ENCODE measurements around the gene SLC25A15. TPM values are rescaled to one million over a fixed set of nuclear protein-coding genes. Genes with fewer than 3 reads are reported as not detected.

The SLC25A15 gene
- polyA plus RNA-seq, 1 of the 3 experiments (the other 2 are of a cell fraction) = 15.2 TPM

DNA sequence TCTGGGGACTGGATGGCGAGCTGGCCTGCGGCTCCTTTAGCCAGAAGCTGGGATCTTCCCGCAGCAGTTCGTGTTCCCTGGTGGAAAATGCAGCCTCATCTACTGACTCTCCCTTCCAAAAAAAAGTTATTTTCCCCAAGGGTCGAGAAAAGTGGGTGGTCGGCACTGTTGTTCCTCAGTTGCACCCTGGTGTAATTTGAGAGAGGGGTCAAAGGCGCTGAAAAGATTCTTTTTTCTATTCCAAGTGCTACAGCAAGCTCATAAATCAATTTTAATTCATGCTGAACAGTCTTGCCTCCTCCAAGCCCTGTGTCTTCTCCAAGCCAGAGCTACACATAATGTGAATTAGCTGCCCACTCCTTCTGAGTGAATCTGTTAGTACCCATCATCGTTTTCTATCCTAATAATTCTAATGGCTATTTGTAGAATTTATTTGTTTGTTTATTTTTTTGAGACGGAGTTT is 774 bp downstream of the SLC25A15 start:
- Histone ChIP-seq H3F3A (replicated peaks; ENCODE audit: insufficient read depth) (peaks cover 3% of the 10 kb centered on the region), H2AFZ (ENCODE audit: low read depth) (peak overlapping the region; percentile 83; the same call in 1 of the 2 replicates), H3K9me3 (no peaks in the 10 kb centered on the region), H4K20me1 (ENCODE audit: insufficient read depth) (no peaks in the 10 kb centered on the region), H3K9me2 (no peaks in the 10 kb centered on the region), H3K4me3 (ENCODE audit: low read depth in 2 of 2, low read length in 1 of 2) (peak overlapping the region; percentile 70 to 83), H3K27ac (ENCODE audit: low read depth in 2 of 2, low read length in 1 of 2) (peak overlapping the region; percentile 83 to 85), H3K4me1 (ENCODE audit: control insufficient read depth in 1 of 2, insufficient read depth in 2 of 2, low read depth in 1 of 2, low read length in 1 of 2) (peaks cover 0 to 11% of the 10 kb centered on the region in 2 experiments; a peak in 1 of 4 replicates), H3K27me3 (ENCODE audit: insufficient read depth) (no peaks in the 10 kb centered on the region), H3K9ac (peak overlapping the region; percentile 89), H3K4me2 (peak overlapping the region; percentile 84), H3K36me3 (replicated peaks in 1 of 2; ENCODE audit: control insufficient read depth in 1 of 2, insufficient read depth in 2 of 2, low read length in 1 of 2) (peaks cover 3 to 12% of the 10 kb centered on the region in 2 experiments), H3K79me2 (ENCODE audit: insufficient read depth) (peaks cover 31% of the 10 kb centered on the region)
- ChIA-PET POLR2A (interaction anchor here (1.0 to 1.9 kb wide), 3 partner anchors 131 to 270 kb away, joined by 3 to 13 read pairs (median 3); no protein-coding TSS in a partner anchor), CTCF (interaction anchor here (0.7 to 2.3 kb wide), 10 partner anchors 10 to 270 kb away, joined by 3 to 14 read pairs (median 5); partner anchors contain the start of gene WBP4)
- WGBS (ENCODE audit: low lambda C conversion rate) = 33% methylated on average over 5 of the region's 9 CpGs
- TF ChIP-seq RFX5 (IDR thresholded peaks at IDR 0.05; ENCODE audit: low read length) (no peak), JUND (IDR thresholded peaks at IDR 0.05) (no peak), TEAD4 (IDR thresholded peaks at IDR 0.05; ENCODE audit: borderline replicate concordance, insufficient read depth) (no peak), TCF12 (IDR thresholded peaks at IDR 0.05) (no peak)
- TF ChIP-seq, protein P1, sequence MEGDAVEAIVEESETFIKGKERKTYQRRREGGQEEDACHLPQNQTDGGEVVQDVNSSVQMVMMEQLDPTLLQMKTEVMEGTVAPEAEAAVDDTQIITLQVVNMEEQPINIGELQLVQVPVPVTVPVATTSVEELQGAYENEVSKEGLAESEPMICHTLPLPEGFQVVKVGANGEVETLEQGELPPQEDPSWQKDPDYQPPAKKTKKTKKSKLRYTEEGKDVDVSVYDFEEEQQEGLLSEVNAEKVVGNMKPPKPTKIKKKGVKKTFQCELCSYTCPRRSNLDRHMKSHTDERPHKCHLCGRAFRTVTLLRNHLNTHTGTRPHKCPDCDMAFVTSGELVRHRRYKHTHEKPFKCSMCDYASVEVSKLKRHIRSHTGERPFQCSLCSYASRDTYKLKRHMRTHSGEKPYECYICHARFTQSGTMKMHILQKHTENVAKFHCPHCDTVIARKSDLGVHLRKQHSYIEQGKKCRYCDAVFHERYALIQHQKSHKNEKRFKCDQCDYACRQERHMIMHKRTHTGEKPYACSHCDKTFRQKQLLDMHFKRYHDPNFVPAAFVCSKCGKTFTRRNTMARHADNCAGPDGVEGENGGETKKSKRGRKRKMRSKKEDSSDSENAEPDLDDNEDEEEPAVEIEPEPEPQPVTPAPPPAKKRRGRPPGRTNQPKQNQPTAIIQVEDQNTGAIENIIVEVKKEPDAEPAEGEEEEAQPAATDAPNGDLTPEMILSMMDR (IDR thresholded peaks at IDR 0.05) = no peak
- TF ChIP-seq, protein P2, sequence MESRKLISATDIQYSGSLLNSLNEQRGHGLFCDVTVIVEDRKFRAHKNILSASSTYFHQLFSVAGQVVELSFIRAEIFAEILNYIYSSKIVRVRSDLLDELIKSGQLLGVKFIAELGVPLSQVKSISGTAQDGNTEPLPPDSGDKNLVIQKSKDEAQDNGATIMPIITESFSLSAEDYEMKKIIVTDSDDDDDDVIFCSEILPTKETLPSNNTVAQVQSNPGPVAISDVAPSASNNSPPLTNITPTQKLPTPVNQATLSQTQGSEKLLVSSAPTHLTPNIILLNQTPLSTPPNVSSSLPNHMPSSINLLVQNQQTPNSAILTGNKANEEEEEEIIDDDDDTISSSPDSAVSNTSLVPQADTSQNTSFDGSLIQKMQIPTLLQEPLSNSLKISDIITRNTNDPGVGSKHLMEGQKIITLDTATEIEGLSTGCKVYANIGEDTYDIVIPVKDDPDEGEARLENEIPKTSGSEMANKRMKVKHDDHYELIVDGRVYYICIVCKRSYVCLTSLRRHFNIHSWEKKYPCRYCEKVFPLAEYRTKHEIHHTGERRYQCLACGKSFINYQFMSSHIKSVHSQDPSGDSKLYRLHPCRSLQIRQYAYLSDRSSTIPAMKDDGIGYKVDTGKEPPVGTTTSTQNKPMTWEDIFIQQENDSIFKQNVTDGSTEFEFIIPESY (IDR thresholded peaks at IDR 0.05; ENCODE audit: borderline replicate concordance, low read depth) = no peak
- peak; percentile 16 for DNase-seq

GRCh38 chr13:40792284-40793051 is 3.1 kb downstream of the SLC25A15 start:
- Histone ChIP-seq H3K27ac (ENCODE audit: low read depth in 2 of 2, low read length in 1 of 2) (no peak overlapping the region), H3K9me3 (no peaks in the 10 kb centered on the region), H2AFZ (ENCODE audit: low read depth) (no peak overlapping the region), H3K9ac (no peak overlapping the region), H3K4me3 (ENCODE audit: low read depth in 2 of 2, low read length in 1 of 2) (no peak overlapping the region), H3F3A (replicated peaks; ENCODE audit: insufficient read depth) (peaks cover 3% of the 10 kb centered on the region), H3K4me2 (no peak overlapping the region), H3K4me1 (ENCODE audit: control insufficient read depth in 1 of 2, insufficient read depth in 2 of 2, low read depth in 1 of 2, low read length in 1 of 2) (peaks cover 0 to 13% of the 10 kb centered on the region in 2 experiments; a peak in 1 of 4 replicates), H4K20me1 (ENCODE audit: insufficient read depth) (no peaks in the 10 kb centered on the region), H3K36me3 (replicated peaks in 1 of 2; ENCODE audit: control insufficient read depth in 1 of 2, insufficient read depth in 2 of 2, low read length in 1 of 2) (peaks cover 8 to 22% of the 10 kb centered on the region in 2 experiments), H3K79me2 (ENCODE audit: insufficient read depth) (peaks cover 31% of the 10 kb centered on the region), H3K9me2 (no peaks in the 10 kb centered on the region), H3K27me3 (ENCODE audit: insufficient read depth) (no peaks in the 10 kb centered on the region)
- CTCF ChIA-PET = interaction anchor here (0.9 to 1.0 kb wide), 2 partner anchors 201 to 268 kb away, joined by 3 to 5 read pairs; no protein-coding TSS in a partner anchor
- TF ChIP-seq NRF1 (IDR thresholded peaks at IDR 0.05; ENCODE audit: low read depth, low read length) = no peak
- TF ChIP-seq, protein P2 (IDR thresholded peaks at IDR 0.05; ENCODE audit: borderline replicate concordance, low read depth) = no peak
- TF ChIP-seq YY1 (IDR thresholded peaks at IDR 0.05; ENCODE audit: low read depth) = no peak
- TF ChIP-seq, protein P3, sequence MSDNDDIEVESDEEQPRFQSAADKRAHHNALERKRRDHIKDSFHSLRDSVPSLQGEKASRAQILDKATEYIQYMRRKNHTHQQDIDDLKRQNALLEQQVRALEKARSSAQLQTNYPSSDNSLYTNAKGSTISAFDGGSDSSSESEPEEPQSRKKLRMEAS (IDR thresholded peaks at IDR 0.05; ENCODE audit: low read depth) = no peak
- TF ChIP-seq EP300 (IDR thresholded peaks at IDR 0.05; ENCODE audit: borderline replicate concordance in 1 of 2, low read depth in 1 of 2, low read length in 1 of 2) = no peak
- TF ChIP-seq, protein P4, sequence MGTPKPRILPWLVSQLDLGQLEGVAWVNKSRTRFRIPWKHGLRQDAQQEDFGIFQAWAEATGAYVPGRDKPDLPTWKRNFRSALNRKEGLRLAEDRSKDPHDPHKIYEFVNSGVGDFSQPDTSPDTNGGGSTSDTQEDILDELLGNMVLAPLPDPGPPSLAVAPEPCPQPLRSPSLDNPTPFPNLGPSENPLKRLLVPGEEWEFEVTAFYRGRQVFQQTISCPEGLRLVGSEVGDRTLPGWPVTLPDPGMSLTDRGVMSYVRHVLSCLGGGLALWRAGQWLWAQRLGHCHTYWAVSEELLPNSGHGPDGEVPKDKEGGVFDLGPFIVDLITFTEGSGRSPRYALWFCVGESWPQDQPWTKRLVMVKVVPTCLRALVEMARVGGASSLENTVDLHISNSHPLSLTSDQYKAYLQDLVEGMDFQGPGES (IDR thresholded peaks at IDR 0.05; ENCODE audit: low read depth, low read length) = no peak
- no peak for TF ChIP-seq FOSL2 (IDR thresholded peaks at IDR 0.05; ENCODE audit: borderline replicate concordance, low read depth)
- no peak for TF ChIP-seq RXRA (IDR thresholded peaks at IDR 0.05; ENCODE audit: borderline replicate concordance, low read depth)
- TF ChIP-seq SMC3 (IDR thresholded peaks at IDR 0.05; ENCODE audit: low read depth, low read length) = no peak
- POLR2A ChIA-PET = no interaction called here
- DNase-seq = no peak
- WGBS (ENCODE audit: low lambda C conversion rate) = 92% methylated on average over 10 of the region's 10 CpGs

Measured in SK-N-SH (cell line).